Amniotic epithelial cell (primary cell): ENCODE results near the gene ZNF664.

Experiments
- DNase-seq: peaks from one replicate; pipeline ENCODE4 v3.0.0-alpha.2; 2010; ENCODE audit warnings: low read depth

ZNF664 gene

GRCh38 chr12:124009781-124010180 is 36.8 kb downstream of the ZNF664 start:
- no peak for DNase-seq

- DNase-seq = no peak
These were observed 37.7 kb downstream of the ZNF664 start for GRCh38 chr12:124010687-124011086.

GRCh38 chr12:124011435-124012115 is 38.6 kb downstream of the ZNF664 start:
- no peak for DNase-seq

DNA sequence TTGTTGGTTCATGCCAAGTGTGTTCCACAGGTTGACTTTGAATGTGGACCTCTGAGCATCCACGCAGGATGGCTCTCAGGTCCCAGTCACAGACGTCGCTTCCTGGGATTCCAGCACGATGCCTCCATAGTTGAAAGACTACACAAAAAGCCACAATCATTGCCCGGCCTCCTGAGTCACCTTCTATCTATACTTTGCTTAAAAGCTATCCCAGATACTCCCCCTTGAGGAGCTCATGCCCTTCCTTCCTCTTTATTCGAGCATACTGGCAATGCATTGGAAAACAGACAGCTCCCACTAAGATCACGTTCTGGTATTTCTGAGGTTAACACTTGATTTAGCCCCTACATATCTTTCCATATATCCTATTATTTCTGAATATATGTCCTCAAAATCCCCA is 40.1 kb downstream of the ZNF664 start:
- DNase-seq = no peak

DNA sequence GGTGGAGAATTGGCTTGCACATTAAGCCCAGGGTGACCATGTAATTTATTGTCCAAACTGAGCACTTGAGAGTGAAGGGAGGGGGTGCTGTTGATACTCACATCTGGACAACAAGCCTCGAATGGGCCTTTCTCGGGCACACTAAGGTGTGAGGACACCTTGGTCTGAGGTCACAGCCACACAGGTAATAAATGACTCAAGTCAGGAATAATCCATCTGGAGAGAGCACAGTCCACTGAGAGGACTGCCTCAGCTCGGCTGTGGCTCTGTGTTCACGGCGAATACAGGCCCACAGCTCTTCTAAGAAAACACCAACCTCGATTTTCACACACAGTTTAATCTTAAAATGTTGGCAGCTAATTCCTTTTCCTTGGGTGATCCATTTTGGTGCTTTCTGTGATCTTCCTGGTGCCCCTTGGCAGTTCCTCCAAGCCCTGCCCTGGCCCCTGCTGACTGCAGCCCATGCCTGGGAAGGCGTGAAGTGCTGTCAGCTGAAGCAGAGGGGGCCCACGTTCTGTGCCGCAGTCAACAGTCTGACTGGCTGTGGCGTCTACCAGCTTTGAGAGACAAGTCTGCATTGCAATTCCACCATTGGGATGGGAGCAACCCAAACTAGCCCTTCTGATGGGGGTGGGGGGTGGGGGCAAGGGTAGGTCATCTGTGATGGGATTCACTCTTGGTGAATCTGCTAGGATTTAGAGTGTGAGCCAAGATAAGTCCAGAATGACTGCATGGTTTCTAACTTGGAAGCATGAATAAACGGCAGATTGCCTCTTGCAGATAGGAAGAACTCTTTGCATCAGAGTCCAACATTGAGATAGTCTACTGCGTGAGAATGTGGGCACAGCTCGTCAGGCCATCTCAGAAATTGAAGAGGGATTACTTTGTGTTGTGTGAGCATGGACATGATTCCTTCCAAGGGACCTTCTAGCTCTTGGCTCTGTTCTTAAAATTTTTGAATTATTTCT is 42.8 kb downstream of the ZNF664 start:
- no peak for DNase-seq

- no peak for DNase-seq
These were observed 44.0 kb downstream of the ZNF664 start for GRCh38 chr12:124017064-124017463.

DNA sequence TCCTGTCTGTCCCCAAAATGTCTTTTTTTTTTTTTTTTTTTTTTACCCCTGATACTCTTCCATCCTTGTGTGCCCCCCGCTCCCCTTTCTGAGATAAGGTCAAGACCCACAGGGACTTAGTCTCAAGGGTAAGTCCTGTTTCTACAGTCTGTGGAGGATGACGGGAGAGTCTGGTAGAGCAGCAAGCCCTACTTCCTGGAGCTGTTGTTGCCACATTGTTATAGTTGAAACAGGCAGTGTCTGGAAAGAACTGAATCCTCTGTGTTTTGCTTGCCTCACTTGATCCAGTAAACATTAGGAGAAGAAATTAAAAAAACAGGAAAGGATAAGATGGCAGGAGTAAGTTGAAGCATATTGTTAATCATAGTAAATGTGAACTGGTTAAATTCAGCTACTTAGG is 45.5 kb downstream of the ZNF664 start:
- DNase-seq = no peak

DNA sequence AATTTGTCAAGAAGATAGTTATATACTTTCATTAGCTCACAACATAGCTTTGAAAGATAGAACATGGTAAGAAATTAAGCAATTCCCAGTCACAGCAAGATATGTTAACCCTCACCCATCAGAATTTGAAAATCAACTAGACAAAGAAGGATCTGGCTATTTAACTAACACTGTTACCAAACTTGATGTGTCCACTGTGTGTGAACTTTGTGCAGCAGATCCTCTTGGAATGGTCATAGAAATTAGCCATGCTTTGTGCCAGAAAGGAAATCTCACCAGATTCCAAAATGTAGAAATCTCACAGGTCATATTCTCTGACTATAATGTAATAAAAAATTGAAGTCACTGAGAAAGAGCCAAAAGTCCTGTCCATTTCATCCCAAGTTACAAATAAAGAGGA is 46.1 kb downstream of the ZNF664 start:
- DNase-seq = no peak

- peak; percentile 67 for DNase-seq
These were observed 47.5 kb downstream of the ZNF664 start for GRCh38 chr12:124020514-124020949.

- no peak for DNase-seq
These were observed 48.0 kb downstream of the ZNF664 start for GRCh38 chr12:124021007-124021406.

DNA sequence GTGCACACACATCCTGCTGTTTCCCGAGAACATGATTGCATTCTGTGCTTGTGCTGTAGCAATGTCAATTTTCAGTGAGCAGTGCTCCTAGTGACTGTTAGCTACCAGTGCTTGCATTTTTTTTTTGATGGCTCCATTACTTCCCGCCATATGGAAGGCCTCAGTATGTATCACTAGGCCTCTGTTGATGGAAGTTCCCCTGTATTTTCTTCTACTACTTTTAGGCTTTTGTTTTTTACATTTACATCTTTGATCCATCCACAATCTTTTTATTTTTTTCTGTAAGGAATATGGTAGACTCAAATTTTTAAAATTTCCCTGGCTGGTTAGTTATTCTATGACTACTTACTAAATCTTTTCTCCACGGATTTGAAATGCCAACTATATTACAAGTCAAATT is 49.1 kb downstream of the ZNF664 start:
- no peak for DNase-seq

GRCh38 chr12:124024263-124024678 is 51.3 kb downstream of the ZNF664 start:
- DNase-seq = no peak

GRCh38 chr12:124024776-124025175 is 51.8 kb downstream of the ZNF664 start:
- DNase-seq = no peak

- DNase-seq = no peak
These were observed 52.6 kb downstream of the ZNF664 start for GRCh38 chr12:124025661-124026060.

DNA sequence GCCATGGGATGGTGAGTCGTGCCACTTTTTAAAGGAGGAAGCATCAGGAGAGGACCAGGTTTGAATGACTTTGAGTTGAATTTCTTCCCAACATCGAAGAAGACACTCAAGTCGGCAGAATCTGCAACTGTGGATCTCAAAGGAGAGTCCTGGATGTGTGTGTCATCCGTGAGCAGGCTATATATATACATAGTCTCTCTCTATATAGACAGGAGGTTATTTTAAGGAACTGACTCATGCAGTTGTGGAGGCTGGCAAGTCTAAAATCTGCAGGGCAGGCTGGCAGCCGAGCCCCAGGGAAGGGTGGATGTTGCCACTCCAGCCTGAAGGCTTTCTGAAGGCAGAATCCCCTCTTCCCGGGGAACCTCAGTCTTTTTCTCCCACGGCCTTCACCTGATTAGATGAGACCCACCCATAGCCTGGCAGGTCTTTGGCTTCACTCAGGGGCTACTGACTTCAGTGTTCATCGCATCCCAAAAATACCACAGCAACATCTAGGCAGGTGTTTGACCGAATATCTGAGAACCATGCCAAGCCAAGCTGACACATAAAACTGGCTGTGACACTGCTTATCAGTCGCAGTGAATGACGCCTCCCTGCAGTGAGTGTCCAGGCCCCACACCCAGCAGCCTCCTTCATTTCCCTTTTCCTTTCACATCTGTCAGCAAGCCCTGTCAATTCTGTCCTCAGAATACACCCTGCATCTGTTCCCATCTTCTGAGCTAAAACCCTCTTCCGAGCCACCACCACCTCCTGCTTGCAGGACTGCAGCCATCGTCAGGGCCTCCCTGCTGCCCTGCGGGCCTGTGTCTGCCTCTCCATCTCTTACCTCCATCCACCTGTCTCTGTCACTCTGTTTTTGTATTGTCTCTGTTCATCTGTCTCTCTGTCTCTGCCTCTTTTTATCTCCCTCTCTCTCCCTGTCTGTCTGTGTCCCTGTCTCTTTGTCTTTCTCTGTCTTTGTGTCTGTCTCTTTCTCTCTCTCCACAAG is 54.0 kb downstream of the ZNF664 start:
- peak; percentile 45 for DNase-seq

DNA sequence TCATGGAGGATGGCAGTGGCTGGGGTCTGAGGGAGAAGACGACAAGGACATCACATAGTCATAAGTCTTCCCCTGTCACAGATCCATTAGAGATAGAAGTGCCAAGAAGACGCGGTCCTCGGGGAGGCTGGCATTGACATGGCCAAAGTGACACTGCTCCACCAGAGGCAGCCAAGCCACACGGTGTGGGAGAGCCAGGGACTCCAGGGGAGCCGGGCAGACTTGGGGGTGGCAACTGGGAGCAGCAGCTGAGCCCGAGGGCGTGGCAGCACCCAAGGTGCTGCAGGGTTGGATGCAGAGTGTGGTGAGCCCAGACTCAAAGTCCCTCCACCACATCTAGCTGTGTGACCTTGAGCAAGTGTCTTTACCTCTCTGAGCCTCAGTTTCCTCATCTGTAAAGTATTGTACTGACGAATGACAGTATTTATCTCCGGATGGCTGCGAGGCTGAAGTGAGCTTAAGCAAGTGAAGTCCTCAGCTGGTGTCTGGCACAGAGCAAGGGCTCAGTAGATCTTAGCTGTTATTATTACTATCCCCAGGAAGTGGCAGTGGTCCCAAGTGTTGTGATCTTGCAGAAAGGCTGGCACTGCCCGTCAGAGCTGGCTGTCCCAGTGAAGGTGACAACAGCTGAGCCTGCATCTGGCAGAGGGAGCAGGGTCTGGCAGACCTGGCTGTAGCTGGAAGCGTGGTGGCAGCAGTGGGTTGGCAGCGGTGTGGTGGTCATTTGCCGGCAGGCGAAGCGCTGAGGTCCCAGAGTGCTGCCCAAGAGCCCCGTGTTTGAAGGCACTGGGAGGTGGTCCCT is 54.9 kb downstream of the ZNF664 start:
- no peak for DNase-seq

- DNase-seq = no peak
These were observed 55.5 kb downstream of the ZNF664 start for GRCh38 chr12:124028555-124028925.

DNA sequence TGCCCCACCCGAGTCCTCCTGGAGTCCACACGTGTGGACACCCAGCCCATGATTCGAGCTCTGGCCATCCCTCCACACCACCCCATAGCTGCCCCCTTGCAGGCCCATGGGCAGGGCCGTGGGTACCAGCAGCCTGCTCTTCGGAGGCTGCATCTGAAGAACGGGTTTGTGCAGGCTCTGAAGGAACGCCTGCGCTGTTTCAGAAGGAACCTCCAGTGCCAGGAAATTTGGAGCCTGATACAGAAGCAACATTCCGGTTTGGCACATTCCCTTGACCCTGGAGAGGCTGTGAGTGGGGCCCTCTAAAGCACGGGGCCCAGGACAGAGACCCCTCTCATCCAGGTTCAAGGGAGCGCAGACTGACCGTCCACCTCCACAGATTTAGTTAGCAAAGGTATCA is 57.0 kb downstream of the ZNF664 start:
- no peak for DNase-seq

DNA sequence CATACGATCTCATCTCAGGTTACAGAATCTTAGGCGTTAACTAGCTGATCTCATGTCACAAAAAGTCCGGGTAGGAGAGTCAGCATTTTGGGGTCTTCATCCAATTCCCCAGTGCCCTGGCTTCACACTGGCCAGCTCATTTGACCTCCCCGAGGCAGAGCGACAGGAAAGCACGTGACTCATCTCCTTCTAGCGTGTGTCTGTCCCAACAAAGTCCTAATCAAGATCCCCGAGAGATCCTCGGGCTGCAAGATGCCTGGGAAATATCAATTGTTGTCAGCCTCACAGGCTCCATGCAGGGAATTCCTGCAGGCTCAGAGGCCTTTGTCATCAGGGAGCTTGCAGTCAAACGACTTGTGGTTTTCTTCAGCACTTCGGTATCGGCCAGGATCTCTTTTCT is 57.5 kb downstream of the ZNF664 start:
- DNase-seq = peak; percentile 91

DNA sequence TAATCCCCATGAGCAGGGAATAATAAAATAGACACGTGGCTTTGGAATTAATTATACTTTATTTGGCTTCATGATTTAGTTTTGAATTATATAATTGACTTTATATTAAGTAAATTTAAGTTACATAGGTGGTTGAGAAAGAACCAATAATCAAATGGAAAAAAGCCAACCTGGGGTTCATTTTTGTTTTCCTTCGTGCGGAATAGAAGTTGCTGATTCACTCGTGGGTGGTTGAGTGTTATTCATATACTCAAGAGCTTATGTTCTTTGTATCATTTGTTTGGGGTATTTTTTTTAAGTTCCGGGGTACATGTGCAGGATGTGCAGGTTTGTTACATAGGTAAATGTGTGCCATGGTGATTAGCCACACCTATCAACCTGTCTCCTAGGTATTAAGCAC is 58.0 kb downstream of the ZNF664 start:
- no peak for DNase-seq

- DNase-seq = peak; percentile 59
These were observed 59.4 kb downstream of the ZNF664 start for GRCh38 chr12:124032265-124032886.
